Endothelial cell (in vitro differentiated cells): ENCODE data around the gene RAB3B. TPM values are rescaled to one million over a fixed set of nuclear protein-coding genes. Genes with fewer than 3 reads are reported as not detected.

Experiments used
- DNase-seq: peaks from one replicate; pipeline ENCODE4 v3.0.0; 2021; ENCODE audit warnings: low spot score
- H3K27ac Mint-ChIP-seq: one replicate; pipeline ENCODE4 v1.8.0; 2021; ENCODE audit warnings: mixed read lengths, inconsistent platforms; ENCODE audit not compliant: unreplicated experiment
- H3K27me3 Mint-ChIP-seq: one replicate; pipeline ENCODE4 v1.8.0; 2021; ENCODE audit warnings: mild to moderate bottlenecking, moderate library complexity, mixed read lengths, inconsistent platforms; ENCODE audit not compliant: unreplicated experiment
- H3K36me3 Mint-ChIP-seq: one replicate; pipeline ENCODE4 v1.8.0; 2021; ENCODE audit warnings: mild to moderate bottlenecking, low read depth, mixed read lengths, inconsistent platforms; ENCODE audit not compliant: unreplicated experiment
- H3K4me1 Mint-ChIP-seq: one replicate; pipeline ENCODE4 v1.8.0; 2021; ENCODE audit warnings: mild to moderate bottlenecking, mixed read lengths, inconsistent platforms; ENCODE audit not compliant: unreplicated experiment
- H3K4me3 Mint-ChIP-seq: one replicate; pipeline ENCODE4 v1.8.0; 2021; ENCODE audit warnings: mild to moderate bottlenecking, mixed read lengths, inconsistent platforms; ENCODE audit not compliant: unreplicated experiment
- H3K9me3 Mint-ChIP-seq: one replicate; pipeline ENCODE4 v1.8.0; 2021; ENCODE audit warnings: mixed read lengths, inconsistent platforms; ENCODE audit not compliant: unreplicated experiment
- CTCF ChIP-seq: fragments of 200-600 bp; sonication (generic); IDR thresholded peaks from one replicate; pipeline ENCODE4 v1.5.0; 2021; ENCODE audit warnings: antibody characterized with exemption; ENCODE audit not compliant: unreplicated experiment
- total RNA-seq: library from RNA; stranded (reverse); fragmentation: NEBNext Ultra II Directional; extraction: Animal tissue kit (Norgen Biotek cat#: 25700); gene quantifications from one replicate; pipeline ENCODE4 v1.2.1, GENCODE V29; 2021; ENCODE audit not compliant: unreplicated experiment

RAB3B gene
- total RNA-seq, 1 donor from 2014 or later, result 15.1 TPM

- peak overlapping the region; percentile 17 for H3K27ac Mint-ChIP-seq
- TF ChIP-seq CTCF, result no peak
- no peaks in the 10 kb centered on the region for H3K9me3 Mint-ChIP-seq
- H3K27me3 Mint-ChIP-seq, result peaks cover 2% of the 10 kb centered on the region
- DNase-seq, result peak; percentile 12
- peaks cover 5% of the 10 kb centered on the region for H3K4me1 Mint-ChIP-seq
- no peak overlapping the region for H3K4me3 Mint-ChIP-seq
- no peaks in the 10 kb centered on the region for H3K36me3 Mint-ChIP-seq
These were observed 64.2 kb downstream of the RAB3B start for GRCh38 chr1:51926171-51926812.

DNA sequence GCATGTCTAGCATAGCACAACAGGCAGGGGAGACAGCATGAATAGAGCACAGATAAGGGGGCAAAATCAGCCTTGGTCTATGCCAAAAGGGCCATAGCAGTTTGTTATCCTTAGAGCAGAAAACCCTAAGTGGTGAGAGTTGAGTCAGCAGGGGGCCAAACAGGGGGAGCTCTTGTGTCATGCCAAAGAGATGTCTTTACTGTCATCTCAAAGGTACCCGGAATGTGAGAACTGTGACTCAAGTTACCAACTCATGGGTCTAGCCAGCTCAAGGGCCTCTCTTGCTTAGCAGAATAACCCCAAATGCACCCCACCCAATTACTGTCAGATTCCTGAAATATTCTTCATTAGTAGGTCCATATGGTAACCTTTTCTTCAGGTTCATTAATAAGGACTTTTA lies 66.0 kb downstream of the RAB3B start:
- H3K27me3 Mint-ChIP-seq, result peaks cover 2% of the 10 kb centered on the region
- no peaks in the 10 kb centered on the region for H3K9me3 Mint-ChIP-seq
- DNase-seq, result no peak
- no peak overlapping the region for H3K27ac Mint-ChIP-seq
- no peak for TF ChIP-seq CTCF
- no peak overlapping the region for H3K4me3 Mint-ChIP-seq
- H3K36me3 Mint-ChIP-seq, result peaks cover 4% of the 10 kb centered on the region
- peaks cover 5% of the 10 kb centered on the region for H3K4me1 Mint-ChIP-seq

DNA sequence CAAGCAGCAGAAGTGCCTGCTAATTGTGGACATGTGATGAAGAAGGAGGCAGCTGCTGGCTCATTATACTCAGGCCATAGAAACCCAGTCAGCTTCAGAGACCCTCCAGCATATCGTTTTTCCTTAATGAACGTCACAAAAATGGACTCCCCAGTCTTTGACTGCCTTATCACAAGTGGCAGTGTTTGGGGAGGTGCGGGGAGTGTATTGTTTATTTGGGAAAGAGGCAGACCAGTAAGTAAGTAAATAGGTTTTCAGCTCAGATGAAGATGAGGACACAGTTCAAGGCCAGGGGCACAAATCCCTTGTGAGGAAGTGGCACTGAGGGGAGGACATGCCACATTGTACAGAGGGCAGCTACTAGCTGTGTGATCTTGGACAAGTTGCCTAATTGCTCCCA lies 68.5 kb downstream of the RAB3B start:
- no peak overlapping the region for H3K27ac Mint-ChIP-seq
- H3K4me1 Mint-ChIP-seq, result peaks cover 5% of the 10 kb centered on the region
- no peak for DNase-seq
- H3K4me3 Mint-ChIP-seq, result no peak overlapping the region
- TF ChIP-seq CTCF, result no peak
- H3K27me3 Mint-ChIP-seq, result peaks cover 2% of the 10 kb centered on the region
- peaks cover 5% of the 10 kb centered on the region for H3K36me3 Mint-ChIP-seq
- no peaks in the 10 kb centered on the region for H3K9me3 Mint-ChIP-seq

DNA sequence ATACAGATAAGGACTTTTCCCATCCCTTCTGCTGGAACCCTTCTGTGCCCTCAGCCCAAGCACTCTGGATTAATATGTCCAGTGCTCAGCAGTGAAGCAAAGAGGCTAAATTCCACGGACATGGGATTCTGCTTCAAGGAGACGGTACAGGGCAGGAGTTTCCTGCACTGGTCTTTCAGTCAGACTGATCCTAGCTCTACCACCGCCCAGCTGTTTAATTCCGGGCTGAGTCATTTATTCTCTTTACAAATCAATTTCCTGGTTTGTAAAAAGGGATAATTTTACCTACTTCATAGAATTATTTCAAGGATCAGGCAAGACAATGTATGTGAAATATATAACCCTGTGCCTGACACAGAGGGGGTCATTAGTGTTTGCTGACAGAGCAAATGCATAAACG lies 70.4 kb downstream of the RAB3B start:
- Mint-ChIP-seq H3K4me1 (peaks cover 5% of the 10 kb centered on the region), H3K36me3 (peaks cover 5% of the 10 kb centered on the region), H3K9me3 (no peaks in the 10 kb centered on the region), H3K27ac (no peak overlapping the region), H3K4me3 (no peak overlapping the region), H3K27me3 (peaks cover 2% of the 10 kb centered on the region)
- no peak for TF ChIP-seq CTCF
- DNase-seq, result no peak

GRCh38 chr1:51919684-51920083 lies 70.8 kb downstream of the RAB3B start:
- peaks cover 5% of the 10 kb centered on the region for H3K36me3 Mint-ChIP-seq
- H3K4me1 Mint-ChIP-seq, result peaks cover 5% of the 10 kb centered on the region
- no peaks in the 10 kb centered on the region for H3K9me3 Mint-ChIP-seq
- no peak overlapping the region for H3K27ac Mint-ChIP-seq
- peaks cover 2% of the 10 kb centered on the region for H3K27me3 Mint-ChIP-seq
- no peak for DNase-seq
- no peak for TF ChIP-seq CTCF
- no peak overlapping the region for H3K4me3 Mint-ChIP-seq
